GM18505 (cell line): ENCODE data around the gene GALNT15.

Experiments used
- ATAC-seq: cut with Tn5 transposase; IDR thresholded peaks from one replicate; pipeline ENCODE4 v1.9.1; 2021; ENCODE audit not compliant: unreplicated experiment
- POLR2A ChIP-seq: IDR thresholded peaks from 4 replicates; pipeline ENCODE4 v1.6.1; 2011; ENCODE audit warnings: borderline replicate concordance; ENCODE audit not compliant: insufficient read depth, insufficient read length; ENCODE audit errors: extremely low read depth

GALNT15 gene

GRCh38 chr3:16174389-16174788, at the start of gene GALNT15:
GALNT15 (plus strand) TSS chr3:16174680; CDS start chr3:16175152, 472 bp downstream.
- no peak for ATAC-seq

GRCh38 chr3:16126634-16127033, 47.8 kb upstream of the GALNT15 start:
- ATAC-seq = no peak
- TF ChIP-seq POLR2A = no peak

More at GRCh38 chr3:16174389-16174788, at the start of gene GALNT15:
- no peak for TF ChIP-seq POLR2A

GRCh38 chr3:16127249-16127648, 47.2 kb upstream of the GALNT15 start:
- no peak for TF ChIP-seq POLR2A
- ATAC-seq = no peak

- no peak for TF ChIP-seq POLR2A
- no peak for ATAC-seq
Observed at GRCh38 chr3:16130066-16130465, 44.4 kb upstream of the GALNT15 start.

- TF ChIP-seq POLR2A = no peak
- no peak for ATAC-seq
Observed at GRCh38 chr3:16132190-16132589, 42.3 kb upstream of the GALNT15 start.

- ATAC-seq = no peak
- TF ChIP-seq POLR2A = no peak
Observed at GRCh38 chr3:16132928-16133327, 41.6 kb upstream of the GALNT15 start.

DNA sequence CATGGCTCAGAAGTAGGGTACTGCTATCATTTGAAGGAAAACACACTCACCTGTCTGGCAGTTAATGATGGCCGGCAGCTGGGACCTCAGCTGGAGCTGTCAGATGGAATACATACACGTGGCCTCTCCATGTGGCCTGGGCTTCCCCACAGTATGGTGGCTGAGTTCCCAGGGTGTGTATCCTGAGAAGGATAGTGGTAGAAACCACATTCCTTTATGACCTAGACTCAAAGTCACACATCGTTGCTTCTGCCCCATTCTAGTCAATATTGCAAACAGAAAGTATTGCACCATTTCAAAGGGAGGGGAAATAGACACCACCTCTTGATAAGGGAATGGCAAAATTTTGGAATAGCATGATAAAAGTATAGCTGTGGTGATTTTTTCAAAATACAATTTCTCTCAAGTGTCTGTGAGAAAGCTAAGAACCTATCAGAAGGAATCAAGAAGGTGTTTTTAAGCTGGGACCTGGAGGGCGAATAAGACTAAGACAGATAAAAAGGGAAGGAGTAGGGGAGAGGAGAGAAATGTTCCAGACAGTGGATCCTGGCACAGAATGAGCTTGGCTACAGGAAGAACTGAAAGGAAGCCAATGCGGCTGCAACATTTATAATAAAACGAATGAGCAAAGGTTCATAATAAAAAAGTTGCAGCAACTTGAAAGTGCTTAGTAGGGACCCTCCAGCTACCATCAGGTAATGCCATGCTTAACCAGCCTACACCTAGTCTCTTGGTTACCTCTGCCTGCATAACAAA, 40.1 kb upstream of the GALNT15 start:
- no peak for ATAC-seq
- no peak for TF ChIP-seq POLR2A

- no peak for ATAC-seq
- TF ChIP-seq POLR2A = no peak
Observed at GRCh38 chr3:16136055-16136454, 38.4 kb upstream of the GALNT15 start.

GRCh38 chr3:16137044-16137443, 37.4 kb upstream of the GALNT15 start:
- TF ChIP-seq POLR2A = no peak
- no peak for ATAC-seq

DNA sequence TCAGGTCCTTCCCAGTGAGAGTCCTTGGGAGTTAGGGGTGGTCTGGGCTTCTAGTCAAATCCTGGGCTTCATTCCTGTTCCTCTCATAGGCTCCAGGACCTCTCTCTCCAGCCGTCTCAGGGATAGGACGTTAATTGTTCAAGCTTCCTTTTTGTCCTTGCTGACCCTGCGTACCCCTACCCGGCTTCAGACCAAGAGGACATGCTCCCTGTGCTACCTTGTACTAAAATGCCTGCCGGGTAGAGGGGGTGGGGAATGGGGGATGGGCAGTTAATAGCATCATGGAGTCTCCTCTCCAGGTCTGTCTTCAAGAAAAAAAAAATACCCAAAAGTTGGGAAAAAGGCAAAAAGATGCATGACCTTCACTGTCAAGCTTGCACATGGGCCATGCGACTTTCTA, 36.5 kb upstream of the GALNT15 start:
- no peak for ATAC-seq
- no peak for TF ChIP-seq POLR2A

- ATAC-seq = no peak
Observed at GRCh38 chr3:16140116-16140893, 34.2 kb upstream of the GALNT15 start.

DNA sequence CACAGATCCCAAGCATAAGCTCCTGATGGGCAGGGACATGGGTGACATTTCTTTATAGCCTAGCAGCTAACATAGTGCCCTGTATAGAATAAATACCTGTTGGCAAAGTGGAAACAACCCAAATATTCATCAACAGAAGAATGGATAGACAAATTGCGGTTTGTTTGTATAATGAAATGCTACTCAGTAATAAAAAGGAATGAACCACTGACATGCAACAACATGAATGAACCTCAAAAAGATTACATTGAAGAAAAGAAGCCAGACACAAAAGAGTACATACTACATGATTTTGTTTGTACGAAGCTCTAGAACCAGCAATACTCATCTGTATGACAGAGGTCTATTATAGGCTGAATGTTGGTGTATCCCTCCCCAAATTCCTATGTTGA, 33.6 kb upstream of the GALNT15 start:
- ATAC-seq = no peak
- no peak for TF ChIP-seq POLR2A

More at GRCh38 chr3:16140116-16140893, 34.2 kb upstream of the GALNT15 start:
- no peak for TF ChIP-seq POLR2A

DNA sequence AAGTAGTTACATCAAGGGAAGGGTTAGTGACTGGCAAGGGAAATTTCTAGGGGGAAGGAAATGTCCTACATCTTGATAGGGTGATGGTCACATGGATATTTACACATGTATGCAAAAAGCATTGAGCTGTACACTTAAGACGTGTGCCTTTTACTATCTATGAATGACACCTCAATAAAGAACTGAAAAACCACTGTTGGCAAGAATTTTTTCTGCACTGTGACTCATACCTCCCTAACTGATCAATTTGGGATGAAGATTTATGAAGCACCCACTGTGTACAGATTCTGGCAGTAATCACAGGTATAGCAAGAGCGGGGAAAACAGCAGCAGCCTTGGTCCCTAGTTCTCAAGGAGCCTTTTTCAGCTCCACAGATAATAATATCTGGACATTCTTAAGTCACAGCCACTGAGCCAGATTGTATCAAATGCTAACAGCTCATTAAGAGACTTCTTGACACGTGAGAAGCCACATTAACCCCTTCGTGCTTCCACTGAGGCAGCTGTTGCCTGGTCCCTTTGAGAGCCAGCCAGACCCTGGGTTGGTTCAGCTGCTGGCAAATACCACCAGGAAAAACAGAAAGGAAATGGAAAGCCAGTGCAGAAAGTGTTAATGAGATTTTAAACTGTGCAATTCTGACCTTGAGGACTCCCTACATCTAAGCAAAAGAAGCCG, 32.0 kb upstream of the GALNT15 start:
- no peak for TF ChIP-seq POLR2A
- no peak for ATAC-seq
